Fibroblast of lung (primary cell): Measurements from ENCODE around the gene TBC1D22A. TPM values are rescaled to one million over a fixed set of nuclear protein-coding genes. Genes with fewer than 3 reads are reported as not detected.

Experiments used
- DNase-seq, 2 donors: peaks; one replicate each; pipeline versions ENCODE4 v3.0.0 to v3.0.0-alpha.2; 2010; ENCODE audit warnings: low read depth in 2 of 2
- H2AFZ ChIP-seq: 2 replicates; pipeline ENCODE4 v1.5.1; 2012; ENCODE audit warnings: low read length, control low read depth, inconsistent platforms
- H3K27ac ChIP-seq: 2 replicates; pipeline ENCODE4 v1.5.1; 2011; ENCODE audit warnings: low read length, control low read depth; ENCODE audit not compliant: insufficient read depth
- H3K27me3 ChIP-seq: 2 replicates; pipeline ENCODE4 v1.5.1; 2011; ENCODE audit warnings: mild to moderate bottlenecking, low read length; ENCODE audit not compliant: control insufficient read depth, insufficient read depth
- H3K36me3 ChIP-seq: 2 replicates; pipeline ENCODE4 v1.5.1; 2011; ENCODE audit warnings: low read length; ENCODE audit not compliant: control insufficient read depth, insufficient read depth
- H3K4me1 ChIP-seq: 2 replicates; pipeline ENCODE4 v1.5.1; 2011; ENCODE audit warnings: low read length; ENCODE audit not compliant: control insufficient read depth, insufficient read depth; ENCODE audit errors: extremely low read depth
- H3K4me2 ChIP-seq: 2 replicates; pipeline ENCODE4 v1.5.1; 2011; ENCODE audit warnings: low read length, control low read depth; ENCODE audit not compliant: insufficient read depth; ENCODE audit errors: extremely low read depth
- H3K4me3 ChIP-seq, 4 experiments: fragments of 200-600 bp in 1 of 4; sonication (generic) in 1 of 4; replicated peaks in 1 of 4; 2 replicates each; pipeline ENCODE4 v1.5.1; 2011 to 2016; ENCODE audit warnings: low read length in 4 of 4, low read depth in 3 of 4, mild to moderate bottlenecking in 3 of 4, control low read depth in 2 of 4, inconsistent platforms in 1 of 4, mixed read lengths in 1 of 4; ENCODE audit not compliant: insufficient read depth in 1 of 4; ENCODE audit errors: control extremely low read depth in 1 of 4
- H3K79me2 ChIP-seq: 2 replicates; pipeline ENCODE4 v1.5.1; 2012; ENCODE audit warnings: mild to moderate bottlenecking, low read length, inconsistent platforms; ENCODE audit not compliant: control insufficient read depth, insufficient read depth
- H3K9ac ChIP-seq: 2 replicates; pipeline ENCODE4 v1.5.1; 2011; ENCODE audit warnings: mild to moderate bottlenecking, low read length, control low read depth; ENCODE audit not compliant: insufficient read depth
- H3K9me3 ChIP-seq: 2 replicates; pipeline ENCODE4 v1.5.1; 2012; ENCODE audit warnings: low read depth, low read length; ENCODE audit not compliant: control insufficient read depth, insufficient read depth
- H4K20me1 ChIP-seq: 2 replicates; pipeline ENCODE4 v1.5.1; 2011; ENCODE audit warnings: low read length; ENCODE audit not compliant: control insufficient read depth, insufficient read depth; ENCODE audit errors: extremely low read depth
- CTCF ChIP-seq, 2 donors: IDR thresholded peaks in 1 of 2; conservative IDR thresholded peaks in 1 of 2; 1 replicate in 1 of 2; 2 replicates in 1 of 2; pipeline ENCODE4 v1.5.1; 2011 to 2012; ENCODE audit warnings: low read length in 2 of 2, control low read depth in 1 of 2, inconsistent platforms in 1 of 2, low read depth in 1 of 2, mild to moderate bottlenecking in 1 of 2
- EZH2 ChIP-seq: IDR thresholded peaks from 2 replicates; pipeline ENCODE4 v1.5.1; 2012; ENCODE audit warnings: low read length, control low read depth, mild to moderate bottlenecking; ENCODE audit errors: missing control alignments
- polyA plus RNA-seq, 2 donors: library from polyadenylated mRNA; depleted of rRNA in 1 of 2; stranded (reverse) in 1 of 2; unstranded in 1 of 2; fragments of >200 nt; gene quantifications; 2 replicates each; pipeline ENCODE4 v1.2.1, GENCODE V29; 2011 to 2012; ENCODE audit warnings: missing spikeins in 1 of 2
- total RNA-seq: library from RNA; depleted of rRNA; stranded (reverse); fragments of >200 nt; gene quantifications from 2 replicates; pipeline ENCODE4 v1.2.1, GENCODE V29; 2014

TBC1D22A gene
- total and polyA plus RNA-seq, 2 donors (not counting 1 experiment from before 2014, with no cell fraction given) = 11.6 to 17.6 TPM

GRCh38 chr22:46830841-46831240, 68.4 kb downstream of the TBC1D22A start:
- H4K20me1 ChIP-seq = no peaks in the 10 kb centered on the region
- H3K9me3 ChIP-seq = no peaks in the 10 kb centered on the region
- no peak overlapping the region for H2AFZ ChIP-seq
- H3K27ac ChIP-seq = peak overlapping the region; percentile 22
- peaks cover 21% of the 10 kb centered on the region for H3K4me1 ChIP-seq
- no peak overlapping the region for H3K4me3 ChIP-seq
- H3K9ac ChIP-seq = no peak overlapping the region
- peak in 1 of 2 donors; percentile 40 for DNase-seq
- H3K79me2 ChIP-seq = peaks cover 7% of the 10 kb centered on the region
- TF ChIP-seq EZH2 (no peak), CTCF (conservative IDR thresholded peaks at IDR 0.05 in 1 of 2, IDR thresholded peaks at IDR 0.05 in 1 of 2; ENCODE audit: low read depth in 1 of 2, low read length in 2 of 2) (no peak)
- H3K36me3 ChIP-seq = no peaks in the 10 kb centered on the region
- no peaks in the 10 kb centered on the region for H3K27me3 ChIP-seq
- H3K4me2 ChIP-seq = peak overlapping the region; percentile 10

- Histone ChIP-seq H4K20me1 (no peaks in the 10 kb centered on the region), H3K4me2 (no peak overlapping the region), H3K36me3 (no peaks in the 10 kb centered on the region), H3K4me1 (peaks cover 21% of the 10 kb centered on the region), H3K9ac (no peak overlapping the region), H3K4me3 (no peak overlapping the region), H3K79me2 (peaks cover 7% of the 10 kb centered on the region), H3K27me3 (no peaks in the 10 kb centered on the region), H3K9me3 (no peaks in the 10 kb centered on the region), H2AFZ (no peak overlapping the region), H3K27ac (no peak overlapping the region)
- peak in 1 of 2 donors; percentile 48 for DNase-seq
- TF ChIP-seq EZH2 (no peak), CTCF (conservative IDR thresholded peaks at IDR 0.05 in 1 of 2, IDR thresholded peaks at IDR 0.05 in 1 of 2; ENCODE audit: low read depth in 1 of 2, low read length in 2 of 2) (peak in 1 of 2 donors; percentile 35)
These were observed 70.8 kb downstream of the TBC1D22A start for GRCh38 chr22:46833228-46833627.

GRCh38 chr22:46834021-46834737, 71.7 kb downstream of the TBC1D22A start:
- no peak overlapping the region for H3K4me3 ChIP-seq
- TF ChIP-seq CTCF (conservative IDR thresholded peaks at IDR 0.05 in 1 of 2, IDR thresholded peaks at IDR 0.05 in 1 of 2; ENCODE audit: low read depth in 1 of 2, low read length in 2 of 2) = no peak
- TF ChIP-seq EZH2 = no peak

More at GRCh38 chr22:46834021-46834737, 71.7 kb downstream of the TBC1D22A start:
- Histone ChIP-seq H3K9ac (no peak overlapping the region), H3K79me2 (peaks cover 7% of the 10 kb centered on the region), H3K27me3 (no peaks in the 10 kb centered on the region), H3K4me2 (no peak overlapping the region), H3K4me1 (peaks cover 14% of the 10 kb centered on the region), H3K27ac (no peak overlapping the region), H3K9me3 (no peaks in the 10 kb centered on the region), H4K20me1 (no peaks in the 10 kb centered on the region), H3K36me3 (no peaks in the 10 kb centered on the region), H2AFZ (no peak overlapping the region)
- DNase-seq = no peak
